ENCODE measurements around the gene EXT2.

GRCh38 chr11:44162004-44162403, 66.5 kb downstream of the EXT2 start:
- TF ChIP-seq MAX (IDR thresholded peaks at IDR 0.05) (no peak), ZBTB33 (IDR thresholded peaks at IDR 0.05; ENCODE audit: extremely low read depth, insufficient replicate concordance, low read length) (no peak), CTCF (IDR thresholded peaks at IDR 0.05 in 2 of 3, conservative IDR thresholded peaks at IDR 0.05 in 1 of 3; ENCODE audit: borderline replicate concordance in 1 of 3, insufficient read depth in 1 of 3, low read depth in 2 of 3, low read length in 2 of 3) (no peak), TCF7L2 (IDR thresholded peaks at IDR 0.05; ENCODE audit: borderline replicate concordance, extremely low read depth, insufficient read depth, insufficient read length) (no peak), EZH2phosphoT487 (IDR thresholded peaks at IDR 0.05; ENCODE audit: borderline replicate concordance) (no peak), SIN3A (IDR thresholded peaks at IDR 0.05; ENCODE audit: low read depth) (no peak)
